GM18519 (cell line): ENCODE data around the gene EEFSEC.

ENCODE experiments used
- ATAC-seq: cut with Tn5 transposase; IDR thresholded peaks from one replicate; pipeline ENCODE4 v1.9.1; 2021; ENCODE audit warnings: mild to moderate bottlenecking, moderate library complexity; ENCODE audit not compliant: unreplicated experiment, low FRiP score

The EEFSEC gene

GRCh38 chr3:128281461-128282367 is 128.4 kb downstream of the EEFSEC start:
- no peak for ATAC-seq

- ATAC-seq: no peak
Measured at GRCh38 chr3:128282380-128283196, 129.3 kb downstream of the EEFSEC start.

GRCh38 chr3:128283421-128283820 is 130.1 kb downstream of the EEFSEC start:
- no peak for ATAC-seq

- no peak for ATAC-seq
Measured at GRCh38 chr3:128285042-128285966, 132.0 kb downstream of the EEFSEC start.

- no peak for ATAC-seq
Measured at GRCh38 chr3:128285967-128286321, 132.7 kb downstream of the EEFSEC start.

- no peak for ATAC-seq
Measured at GRCh38 chr3:128286691-128287090, 133.4 kb downstream of the EEFSEC start.

- ATAC-seq: no peak
Measured at GRCh38 chr3:128287216-128287615, 133.9 kb downstream of the EEFSEC start.

GRCh38 chr3:128289534-128289933 is 136.3 kb downstream of the EEFSEC start:
- ATAC-seq: no peak

- ATAC-seq: no peak
Measured at GRCh38 chr3:128290484-128290883, 137.2 kb downstream of the EEFSEC start.

GRCh38 chr3:128293930-128294329 is 140.6 kb downstream of the EEFSEC start:
- no peak for ATAC-seq

- no peak for ATAC-seq
Measured at GRCh38 chr3:128294999-128295468, 141.8 kb downstream of the EEFSEC start.

- ATAC-seq: no peak
Measured at GRCh38 chr3:128296469-128297251, 143.4 kb downstream of the EEFSEC start.

- no peak for ATAC-seq
Measured at GRCh38 chr3:128297401-128298138, 144.3 kb downstream of the EEFSEC start.

- ATAC-seq: no peak
Measured at GRCh38 chr3:128301186-128302023, 148.1 kb downstream of the EEFSEC start.

- no peak for ATAC-seq
Measured at GRCh38 chr3:128306481-128306880, 153.2 kb downstream of the EEFSEC start.

GRCh38 chr3:128307029-128307633 is 153.8 kb downstream of the EEFSEC start:
- no peak for ATAC-seq

GRCh38 chr3:128307781-128308469 is 154.6 kb downstream of the EEFSEC start:
- no peak for ATAC-seq
